ENCODE measurements around the gene XRRA1.
"Not testable (repeated sequence)": the region's sequence is repeated elsewhere in the genome, so short reads cannot be mapped to it uniquely, and the experiment has no call there.

Gene XRRA1, protein sequence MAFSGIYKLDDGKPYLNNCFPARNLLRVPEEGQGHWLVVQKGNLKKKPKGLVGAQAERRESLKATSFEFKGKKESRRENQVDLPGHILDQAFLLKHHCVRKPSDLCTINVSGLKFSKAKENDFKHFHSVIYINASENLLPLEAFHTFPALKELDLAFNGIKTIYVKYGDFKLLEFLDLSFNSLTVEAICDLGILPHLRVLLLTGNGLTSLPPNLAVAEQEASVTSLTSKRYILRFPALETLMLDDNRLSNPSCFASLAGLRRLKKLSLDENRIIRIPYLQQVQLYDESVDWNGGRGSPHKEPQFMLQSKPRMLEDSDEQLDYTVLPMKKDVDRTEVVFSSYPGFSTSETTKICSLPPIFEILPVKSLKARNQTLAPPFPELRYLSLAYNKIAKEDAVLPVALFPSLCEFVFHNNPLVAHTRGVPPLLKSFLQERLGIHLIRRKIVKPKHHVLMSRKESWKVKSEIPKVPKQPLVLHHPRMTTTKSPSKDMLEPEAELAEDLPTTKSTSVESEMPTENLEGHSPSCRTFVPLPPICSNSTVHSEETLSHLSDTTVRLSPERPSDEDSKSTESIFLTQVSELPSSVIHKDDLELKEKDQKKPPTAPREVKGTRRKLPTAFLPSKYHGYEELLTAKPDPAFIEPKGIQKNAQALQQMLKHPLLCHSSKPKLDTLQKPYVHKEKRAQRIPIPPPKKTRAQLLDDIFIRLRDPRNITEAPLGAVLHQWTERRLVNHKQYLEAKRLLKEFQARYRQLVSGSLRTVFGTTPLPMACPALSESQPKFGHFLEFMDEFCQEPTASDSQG

GRCh38 chr11:74948898-74949752 is at the start of gene XRRA1, which contains the start of gene SPCS2:
Gene XRRA1 (minus strand): TSS chr11:74949091. CDS start chr11:74940878, 8,213 bp downstream.
Gene SPCS2 (plus strand): TSS chr11:74949266. CDS start chr11:74949286, 20 bp downstream.
- peak; percentile 99 for DNase-seq

DNA sequence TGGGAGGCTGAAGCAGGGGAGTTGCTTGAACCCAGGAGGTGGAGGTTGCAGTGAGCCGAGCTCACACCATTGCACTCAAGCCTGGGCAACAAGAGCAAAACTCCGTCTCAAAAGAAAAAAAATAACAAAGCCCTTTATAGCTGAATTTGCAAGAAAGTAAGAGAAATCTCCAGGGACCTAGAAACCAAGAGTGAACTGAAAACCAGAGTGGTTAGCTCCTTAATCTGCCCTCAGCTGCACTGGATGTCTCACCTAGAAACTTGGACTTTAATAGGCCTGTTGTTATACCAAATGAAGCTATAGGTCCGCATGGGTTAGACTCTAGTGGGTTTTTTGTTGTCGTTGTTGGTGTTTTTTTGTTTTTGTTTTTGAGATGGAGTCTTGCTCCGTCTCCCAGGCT is 44.0 kb upstream of the XRRA1 start:
- no peak for DNase-seq

DNA sequence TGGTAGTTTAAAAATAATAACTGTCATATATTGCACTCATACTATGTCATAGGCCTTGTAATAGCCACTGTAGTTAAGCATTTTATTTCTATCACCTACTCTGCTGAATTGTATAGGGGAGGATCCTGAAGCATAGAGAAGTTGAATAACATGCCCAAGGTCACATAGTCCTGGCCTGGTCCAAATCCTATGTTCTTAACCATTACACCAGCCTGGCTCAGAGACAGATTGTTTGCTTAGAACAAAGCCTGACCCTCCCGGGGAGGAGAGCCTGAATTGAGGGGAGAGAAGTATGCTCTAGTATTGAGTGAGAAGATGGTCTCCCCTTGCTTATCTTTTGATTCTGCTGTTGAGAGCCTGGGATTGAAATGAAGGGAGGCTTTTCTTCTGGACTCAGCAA is 42.0 kb upstream of the XRRA1 start:
- DNase-seq, result no peak

DNA sequence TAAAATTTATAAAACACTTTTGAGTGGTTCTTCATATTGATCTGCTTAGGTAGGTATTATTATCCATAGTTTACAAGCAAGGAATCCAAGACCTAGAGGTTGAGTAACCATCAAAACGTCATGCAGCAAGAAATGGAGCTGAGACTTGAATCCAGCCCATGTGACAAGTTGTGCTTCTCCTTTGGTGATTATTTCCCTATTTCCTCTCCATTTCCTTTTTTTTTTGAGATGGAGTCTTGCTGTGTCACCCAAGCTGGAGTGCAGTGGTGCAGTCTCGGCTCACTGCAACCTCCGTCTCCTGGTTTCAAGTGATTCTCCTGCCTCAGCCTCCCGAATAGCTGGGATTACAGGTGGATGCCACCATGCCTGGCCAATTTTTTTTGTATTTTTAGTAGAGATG is 41.3 kb upstream of the XRRA1 start:
- DNase-seq, result peak; percentile 77 to 90 (median 89)

DNA sequence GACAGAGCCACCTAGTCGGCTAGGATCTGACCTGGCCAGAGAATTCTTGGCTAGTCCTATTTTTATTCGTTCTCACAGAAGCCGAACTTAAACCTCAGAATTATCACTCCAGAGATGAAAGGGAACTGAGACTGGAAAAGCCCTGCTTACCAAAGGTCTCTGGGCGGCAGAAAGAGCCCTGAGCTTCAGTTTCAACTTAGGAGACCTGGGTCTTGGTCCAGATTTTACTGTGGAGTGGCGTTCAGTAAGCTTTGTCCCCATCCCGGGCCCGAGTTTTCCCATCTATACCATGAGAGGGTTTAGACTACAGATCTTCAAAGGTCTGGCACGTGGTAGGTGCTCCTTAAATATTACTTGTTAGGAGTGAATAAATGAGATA is 40.4 kb upstream of the XRRA1 start:
- DNase-seq, result peak; percentile 50 to 55 (median 55)

GRCh38 chr11:74988541-74989259 is 39.8 kb upstream of the XRRA1 start, which contains the start of gene NEU3:
Gene NEU3 (plus strand): TSS chr11:74988933. CDS start chr11:74989061, 128 bp downstream.
- DNase-seq, result peak; percentile 71 to 89 (median 78)

DNA sequence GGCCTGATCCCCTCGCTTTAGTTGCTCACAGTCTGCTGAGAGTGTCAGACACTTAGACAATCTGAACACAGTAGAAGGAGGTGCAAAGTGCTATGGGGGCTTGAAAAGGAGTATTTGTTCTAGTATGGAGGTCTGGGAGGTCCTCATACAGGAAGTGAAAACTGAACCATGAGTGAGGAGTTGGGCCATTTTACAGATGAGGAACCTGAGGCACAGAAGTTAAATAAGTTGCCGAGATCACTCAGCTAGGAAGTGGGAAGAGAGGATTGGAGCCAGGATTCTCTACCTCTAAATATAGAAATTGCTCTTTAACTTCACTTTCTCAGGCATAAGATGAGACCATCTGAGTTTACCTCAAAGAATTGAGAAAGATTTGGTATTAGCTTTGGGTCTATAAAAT is 35.8 kb upstream of the XRRA1 start:
- DNase-seq, result no peak

DNA sequence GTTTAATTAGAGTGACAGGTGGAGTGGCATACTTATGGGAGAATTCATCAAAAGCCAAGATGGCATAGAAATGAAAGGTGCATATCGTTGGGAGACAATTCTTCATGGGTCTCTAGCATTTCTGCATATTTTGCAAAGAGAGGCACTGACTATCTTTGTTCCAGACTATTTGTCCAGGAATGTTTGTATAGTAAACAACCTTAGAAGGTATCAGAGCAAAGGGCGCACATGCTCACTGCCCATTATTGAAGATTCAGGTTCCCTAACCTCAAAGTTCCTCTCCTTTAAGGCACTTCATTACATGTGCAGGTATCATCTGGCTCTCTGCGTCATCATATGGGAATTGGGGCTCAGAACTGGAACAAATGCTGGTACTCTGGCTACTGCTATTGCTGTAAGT is 35.2 kb upstream of the XRRA1 start:
- DNase-seq, result no peak

DNA sequence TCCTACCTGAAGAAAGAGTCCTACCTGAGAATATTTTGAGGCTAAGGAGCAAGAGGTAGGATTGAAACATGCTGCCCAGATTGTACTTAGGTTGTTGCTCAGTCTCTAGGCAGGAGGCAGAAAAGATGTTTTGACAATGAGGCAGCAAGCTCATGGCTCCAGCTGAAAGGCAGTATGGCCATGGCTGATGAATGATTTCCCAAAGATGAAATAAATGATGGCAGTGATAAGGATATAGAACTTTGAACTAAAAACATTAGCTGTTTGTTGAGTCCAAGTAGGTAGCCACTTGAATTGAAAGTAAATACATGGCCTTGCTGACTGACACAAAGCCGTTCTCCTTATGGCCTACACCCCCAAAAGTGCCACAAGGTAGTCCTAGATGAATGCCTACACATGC is 33.0 kb upstream of the XRRA1 start:
- no peak for DNase-seq

GRCh38 chr11:74980634-74981033 is 31.7 kb upstream of the XRRA1 start:
- DNase-seq, result peak; percentile 49 to 61 (median 56)

DNA sequence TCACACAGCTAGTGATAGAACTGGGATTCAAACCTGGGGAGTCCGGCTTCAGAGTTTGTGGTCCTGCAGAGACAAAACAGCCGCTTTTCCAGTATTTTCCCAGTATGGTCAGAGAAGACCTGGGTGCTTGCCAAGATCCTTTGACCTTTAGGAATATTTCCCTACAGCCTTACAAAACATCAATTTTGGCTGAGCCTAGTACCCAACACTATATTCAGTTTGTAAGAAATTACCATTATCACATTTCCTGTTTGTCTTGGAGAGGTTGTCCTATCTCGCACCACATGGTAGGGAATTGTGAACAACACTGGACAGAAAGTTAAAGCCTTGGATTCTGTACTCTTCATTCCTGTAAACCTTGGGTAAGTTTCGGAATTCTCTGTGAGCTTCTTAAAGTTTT is 29.1 kb upstream of the XRRA1 start:
- no peak for DNase-seq

DNA sequence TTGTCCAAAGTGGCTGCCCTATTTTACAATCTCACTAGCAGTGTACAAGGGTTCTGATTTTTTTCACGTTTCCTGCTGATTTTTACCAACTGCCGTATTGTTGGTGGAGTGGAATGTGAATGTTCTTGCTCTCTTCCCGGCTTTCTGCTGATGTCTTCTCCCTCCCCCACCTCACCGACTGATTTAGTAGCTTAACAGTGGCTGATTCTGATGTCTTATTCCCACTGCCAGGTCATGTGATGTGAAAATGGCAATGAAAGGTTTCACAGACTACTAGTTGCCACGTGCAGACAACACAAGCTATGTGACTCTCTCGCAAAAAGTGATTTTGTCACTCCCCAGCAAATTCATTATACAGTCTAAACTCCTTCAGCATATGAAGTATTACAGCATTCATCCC is 22.5 kb upstream of the XRRA1 start:
- DNase-seq, result no peak

GRCh38 chr11:74970852-74971395 is 22.0 kb upstream of the XRRA1 start:
- peak in 2 of 3 donors; percentile 23 to 39 for DNase-seq

GRCh38 chr11:74966651-74967050 is 17.8 kb upstream of the XRRA1 start:
- DNase-seq, result no peak

GRCh38 chr11:74960128-74960527 is 11.2 kb upstream of the XRRA1 start:
- DNase-seq, result not testable (repeated sequence)

GRCh38 chr11:74957937-74958629 is 9.2 kb upstream of the XRRA1 start:
- DNase-seq, result no peak

DNA sequence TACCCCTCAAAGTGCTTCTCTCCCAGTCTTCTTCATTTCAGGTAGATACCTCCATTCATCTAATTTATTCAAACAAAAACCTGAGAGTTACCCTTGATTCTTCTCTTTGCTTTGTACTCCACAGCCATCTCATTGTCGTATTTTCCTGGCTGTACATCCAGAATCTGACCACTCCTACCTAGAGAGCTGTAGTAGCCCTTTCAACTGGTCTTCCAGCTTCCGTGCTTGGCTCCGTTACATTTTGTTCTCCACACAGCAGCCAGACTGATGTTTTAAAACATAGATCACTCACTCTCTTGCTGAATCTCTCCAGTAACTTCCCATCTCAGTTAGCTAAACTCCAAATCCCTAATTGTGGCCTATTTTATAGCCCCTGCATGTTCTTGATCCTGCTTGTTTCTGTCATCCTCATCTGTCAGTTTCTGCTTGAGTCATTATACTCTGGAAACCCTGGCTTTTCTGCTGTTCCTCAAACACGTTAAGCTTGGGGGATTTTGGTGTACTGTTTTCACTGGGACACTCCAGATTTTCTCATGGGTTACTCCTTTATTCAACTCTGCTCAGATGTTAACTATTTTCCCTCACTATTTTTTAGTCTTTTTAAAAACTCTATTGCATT is 7.6 kb upstream of the XRRA1 start:
- DNase-seq, result peak; percentile 72 to 85 (median 84)

- DNase-seq, result no peak
Measured at GRCh38 chr11:74954199-74954598, 5.3 kb upstream of the XRRA1 start.

- DNase-seq, result peak in 1 of 3 donors; percentile 62
Measured at GRCh38 chr11:74953451-74953850, 4.6 kb upstream of the XRRA1 start.

GRCh38 chr11:74952752-74953151 is 3.9 kb upstream of the XRRA1 start:
- DNase-seq, result no peak

GRCh38 chr11:74951226-74951625 is 2.3 kb upstream of the XRRA1 start:
- DNase-seq, result no peak
